NOMO-1 (cell line): ENCODE data around the gene SEZ6L2.
"Not testable (repeated sequence)": the region's sequence is repeated elsewhere in the genome, so short reads cannot be mapped to it uniquely, and the experiment has no call there.

Experiments
- DNase-seq, 2 experiments: peaks; one replicate each; lab custom pipeline; 2025; ENCODE audit not compliant: unreplicated experiment in 2 of 2; lab: John Stamatoyannopoulos, UW

Gene SEZ6L2

DNA sequence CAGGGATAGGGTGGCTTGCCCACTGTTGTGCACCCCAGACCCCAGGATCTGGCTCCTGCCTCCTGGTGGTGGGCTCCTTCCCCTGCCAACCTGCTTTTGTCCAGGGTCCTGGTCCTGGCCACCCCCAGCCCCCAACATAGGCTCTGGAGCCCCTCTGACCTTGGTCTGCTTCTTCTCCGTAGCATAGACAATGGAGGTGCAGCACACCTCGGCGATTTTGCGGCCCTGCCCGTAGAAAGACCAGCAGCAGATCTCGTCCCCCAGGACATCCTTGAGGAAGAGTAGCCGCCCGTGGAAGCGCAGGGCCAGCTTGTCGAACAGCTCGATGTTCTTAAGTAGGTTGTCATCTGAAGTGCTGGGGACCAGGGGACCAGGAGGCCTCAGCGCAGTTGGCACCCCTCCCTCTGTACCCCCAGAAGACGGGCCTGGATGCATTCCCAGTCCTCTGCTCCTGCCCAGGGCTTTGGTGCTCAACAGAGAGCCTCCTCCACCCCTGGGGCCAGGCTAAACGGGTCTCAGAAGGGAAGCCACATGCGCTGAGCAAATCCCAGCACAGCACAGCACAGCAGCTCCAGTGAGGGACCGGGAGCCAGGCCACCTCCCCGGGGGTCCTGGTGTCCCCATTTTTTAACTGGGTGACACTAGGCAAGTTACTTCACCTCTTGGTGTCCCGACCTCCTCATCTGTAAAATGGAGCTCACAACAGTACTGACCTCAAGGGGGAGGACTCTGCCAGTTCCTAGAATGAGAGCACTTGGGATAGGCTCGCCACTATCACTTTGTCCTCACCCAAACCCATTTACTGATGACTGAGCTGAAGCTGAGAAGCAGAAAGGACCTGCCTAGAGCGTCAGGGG, 11.7 kb upstream of the SEZ6L2 start:
- no peak for DNase-seq

- not testable (repeated sequence) for DNase-seq
Observed at GRCh38 chr16:29909851-29910250, 10.5 kb upstream of the SEZ6L2 start.

GRCh38 chr16:29909391-29909790, 10.0 kb upstream of the SEZ6L2 start:
- DNase-seq: peak; percentile 52 to 84

DNA sequence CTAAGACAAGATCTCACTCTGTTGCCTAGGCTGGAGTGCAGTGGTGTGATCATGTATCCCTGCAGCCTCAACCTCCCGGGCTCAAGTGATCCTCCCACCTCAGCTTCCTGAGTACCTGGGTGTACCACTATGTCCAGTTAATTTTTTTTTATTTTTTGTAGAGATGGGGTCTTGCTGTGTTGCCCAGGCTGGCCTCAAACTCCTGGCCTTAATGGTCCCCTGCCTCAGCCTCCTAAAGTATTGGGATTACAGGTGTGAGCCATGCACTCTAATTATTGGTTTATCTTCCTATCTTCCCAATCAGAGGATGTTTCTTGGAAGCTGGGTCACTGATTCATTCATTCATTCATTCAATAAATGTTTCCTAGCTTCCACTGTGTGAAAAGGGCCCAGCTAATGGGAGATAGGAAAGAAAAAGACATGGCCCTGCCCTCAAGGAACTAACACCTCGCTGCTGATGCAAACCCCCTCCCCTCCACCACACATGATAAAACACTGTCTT, 9.4 kb upstream of the SEZ6L2 start:
- DNase-seq: no peak

DNA sequence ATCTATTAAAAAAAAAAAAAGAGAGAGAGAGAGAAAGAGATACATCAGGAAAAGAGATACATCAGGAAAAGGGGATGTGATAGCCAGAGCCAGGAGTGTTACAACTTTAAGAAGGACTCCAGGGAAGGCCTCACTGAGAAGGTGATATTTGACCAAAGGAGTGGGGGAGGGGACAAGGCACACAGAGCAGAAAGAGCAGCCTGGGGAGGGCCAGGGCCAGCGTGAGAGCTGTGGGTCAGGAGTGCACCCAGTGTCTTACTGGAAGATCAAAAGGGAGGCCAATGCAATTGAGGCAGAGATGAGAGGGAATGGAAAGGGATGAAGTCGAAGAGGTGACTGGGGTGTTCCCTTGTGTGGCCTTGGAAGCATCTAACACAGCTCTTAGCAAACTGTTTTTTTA, 8.6 kb upstream of the SEZ6L2 start:
- no peak for DNase-seq

DNA sequence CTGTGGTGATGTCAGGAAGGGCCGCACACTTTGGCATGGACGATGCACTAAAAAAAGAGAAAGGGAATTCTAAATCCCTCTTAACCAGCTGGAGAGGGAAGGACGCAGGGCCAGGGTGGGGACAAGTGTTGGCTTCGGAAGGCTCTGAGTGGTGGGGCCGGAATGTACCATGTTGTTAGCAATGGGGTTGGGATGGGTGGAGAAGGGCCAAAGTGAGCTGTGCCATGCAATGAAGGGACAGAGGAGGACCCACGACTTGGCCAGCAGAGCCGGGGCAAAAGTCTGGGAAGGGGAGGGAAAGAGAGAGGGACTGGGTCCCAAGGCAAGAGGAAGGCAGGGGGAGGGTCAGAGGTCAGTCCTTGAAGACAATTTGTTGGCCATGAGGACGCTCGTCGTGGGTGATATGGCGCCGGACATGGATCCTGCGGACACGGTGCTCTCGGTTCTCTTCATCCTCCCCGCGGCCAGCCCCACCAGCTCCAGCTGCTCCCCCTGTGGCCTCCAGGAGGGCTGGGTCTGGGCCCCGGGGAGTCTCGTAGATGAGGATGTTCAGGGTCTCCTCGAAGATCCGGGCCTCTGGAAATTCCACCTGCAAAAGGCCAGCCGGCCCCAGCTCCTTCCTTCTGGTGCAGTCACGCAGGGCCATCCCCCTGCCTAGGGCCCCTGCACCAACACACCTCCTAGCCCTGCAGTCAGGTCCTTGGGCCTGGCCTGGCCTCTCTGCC, 7.3 kb upstream of the SEZ6L2 start:
- DNase-seq: no peak

DNA sequence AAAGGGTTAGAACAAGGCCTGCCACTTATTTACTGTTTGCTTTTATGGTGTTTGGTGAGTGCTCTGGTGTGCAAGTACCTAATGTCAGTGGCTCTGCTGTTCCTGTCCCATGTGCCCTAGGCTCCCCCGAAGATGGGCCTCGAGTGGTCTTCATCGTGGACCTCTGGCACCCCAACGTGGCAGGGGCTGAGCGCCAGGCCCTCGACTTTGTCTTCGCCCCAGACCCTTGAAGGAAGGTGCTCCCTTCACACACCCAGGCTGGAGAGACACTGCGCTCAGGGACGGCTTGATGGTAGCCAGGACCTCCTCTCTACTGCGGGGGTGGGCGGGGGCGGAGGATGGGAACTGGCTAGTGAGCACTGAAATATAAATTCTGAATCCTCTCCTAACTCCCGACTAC, 6.3 kb upstream of the SEZ6L2 start:
- no peak for DNase-seq

- DNase-seq: no peak
Observed at GRCh38 chr16:29904947-29905346, 5.6 kb upstream of the SEZ6L2 start.

DNA sequence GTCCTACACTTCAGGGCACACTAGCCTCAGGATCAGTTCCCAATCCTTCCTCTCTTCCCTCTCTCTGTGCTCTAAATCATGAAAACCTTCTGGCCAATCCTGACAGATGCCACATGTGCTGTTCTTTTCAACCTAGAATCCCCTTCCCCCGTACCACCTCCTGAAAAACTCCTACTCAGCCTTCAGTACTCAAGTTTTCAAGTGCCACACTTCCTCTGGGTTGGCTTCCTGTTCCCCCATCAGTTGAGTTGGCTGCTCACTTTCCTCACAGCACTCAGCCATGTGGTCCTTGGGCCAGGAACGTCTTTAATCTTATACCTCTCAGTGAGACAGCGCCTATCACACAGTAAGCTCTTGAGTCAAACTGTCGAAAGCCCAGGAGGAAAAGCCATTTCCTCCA, 4.2 kb upstream of the SEZ6L2 start:
- no peak for DNase-seq

GRCh38 chr16:29901607-29901945, 2.2 kb upstream of the SEZ6L2 start:
- no peak for DNase-seq

- DNase-seq: no peak
Observed at GRCh38 chr16:29900888-29901606, 1.7 kb upstream of the SEZ6L2 start.

DNA sequence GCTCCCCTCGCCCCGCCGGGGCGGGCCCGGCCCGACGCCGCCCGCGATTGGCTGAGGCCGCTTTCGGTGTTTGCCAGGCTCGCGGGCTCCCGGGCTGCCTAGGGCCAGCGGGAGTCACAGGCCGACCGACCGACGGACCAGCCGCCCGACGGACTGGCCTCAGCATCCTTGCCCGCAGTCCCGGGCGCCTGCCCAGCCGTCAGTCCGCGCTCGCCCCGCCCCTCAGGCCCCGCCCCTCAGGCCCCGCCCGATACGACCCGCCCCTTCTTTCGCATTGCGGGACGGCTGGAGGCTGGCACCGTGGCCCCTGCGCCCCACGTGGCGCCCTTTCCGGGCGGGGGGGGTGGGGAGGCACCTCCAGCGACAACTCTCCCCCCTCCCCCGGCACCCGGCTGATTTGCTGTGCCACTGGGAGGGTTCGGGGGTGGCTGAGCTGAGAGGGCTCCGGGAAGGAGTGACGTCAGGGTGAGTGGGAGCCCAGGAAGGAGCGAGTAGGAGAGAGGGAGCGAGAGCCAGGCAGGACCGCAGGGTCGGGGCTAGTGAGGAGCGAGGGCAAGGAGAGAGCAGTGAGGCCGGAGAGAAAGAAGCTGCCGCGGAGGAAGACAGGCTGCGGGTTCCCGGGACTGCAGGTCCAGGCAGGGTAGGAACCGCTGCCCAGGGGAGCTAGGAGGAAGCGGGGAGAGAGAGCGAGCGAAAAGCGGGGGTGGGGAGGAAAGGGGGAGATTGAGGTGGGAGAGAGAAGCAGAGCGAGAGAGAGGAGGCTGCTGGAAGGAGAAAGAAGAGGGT, 945 bp upstream of the SEZ6L2 start, which contains the start of gene ASPHD1:
Gene ASPHD1, plus strand, starts transcription at position 387 of the 786 bp plus-strand sequence. CDS start 484 bp downstream, outside the sequence.
- peak; percentile 28 to 76 for DNase-seq

DNA sequence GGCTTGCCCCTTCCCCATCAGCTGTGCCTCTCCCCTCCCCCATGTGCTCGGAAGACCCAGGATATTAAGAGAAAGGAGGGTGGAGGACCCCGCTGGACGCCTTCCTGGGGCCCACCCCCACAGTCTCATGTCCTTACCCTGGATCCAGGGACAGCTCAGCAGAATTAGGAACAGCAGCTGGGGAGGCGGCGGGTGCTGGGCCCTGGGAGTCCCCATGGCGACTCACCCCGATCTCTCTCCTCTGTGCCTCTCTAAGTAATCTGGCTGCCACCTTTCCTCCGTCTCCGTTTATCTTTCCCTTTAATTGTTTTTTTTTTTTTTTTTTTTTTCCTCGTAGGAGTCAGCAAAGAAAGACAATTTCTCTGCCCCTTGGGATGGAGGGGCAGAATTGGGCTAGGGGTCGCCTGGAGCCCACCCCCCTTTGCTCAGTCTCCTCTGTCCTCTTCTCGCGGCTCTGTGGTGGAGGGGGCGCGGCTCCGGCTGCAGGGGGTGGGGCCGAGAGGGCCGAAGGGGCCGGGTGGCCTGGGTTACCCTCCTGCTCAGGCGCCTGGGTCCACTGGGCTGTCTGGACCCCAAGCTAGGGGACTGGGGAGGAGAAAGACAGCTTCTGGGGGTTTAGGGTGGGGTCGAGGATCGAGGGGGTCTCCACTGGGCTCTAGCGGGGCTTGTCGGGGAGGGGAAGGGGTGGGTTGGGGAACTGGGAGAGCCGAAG, 390 bp downstream of the SEZ6L2 start:
- DNase-seq: no peak

DNA sequence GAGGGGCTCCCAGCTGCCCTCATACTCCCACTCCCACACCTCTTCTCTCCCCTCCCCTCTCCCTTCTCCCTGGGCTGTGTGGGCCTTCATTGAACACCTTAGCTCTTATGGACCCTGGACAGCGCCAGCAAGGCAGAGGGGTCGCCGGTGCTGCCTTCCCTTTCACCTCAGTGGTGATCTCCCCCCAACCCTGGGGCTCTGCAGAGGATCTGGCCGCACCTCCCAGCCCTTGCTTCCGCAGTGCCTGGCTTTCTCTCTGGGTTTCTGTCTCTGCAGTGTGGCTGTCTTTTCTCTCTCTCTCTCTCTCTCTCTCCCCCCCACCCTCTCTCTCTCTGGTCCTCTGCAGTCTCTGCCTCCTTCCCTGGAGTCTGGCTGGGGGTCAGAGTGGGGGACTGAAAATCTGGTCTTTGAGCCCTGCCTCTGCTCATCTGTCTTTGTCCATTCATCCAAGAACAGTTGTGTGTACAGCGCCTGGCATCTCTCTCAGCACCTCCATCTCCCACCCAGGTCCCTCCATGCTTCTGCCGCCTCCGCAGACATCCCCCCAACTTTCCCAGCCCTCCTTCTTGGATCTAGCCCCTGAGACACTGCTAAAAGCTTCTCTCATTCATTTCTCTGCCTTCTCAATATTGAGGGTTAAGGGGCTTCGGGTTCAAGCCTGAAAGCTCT, 1.1 kb downstream of the SEZ6L2 start:
- DNase-seq: no peak

DNA sequence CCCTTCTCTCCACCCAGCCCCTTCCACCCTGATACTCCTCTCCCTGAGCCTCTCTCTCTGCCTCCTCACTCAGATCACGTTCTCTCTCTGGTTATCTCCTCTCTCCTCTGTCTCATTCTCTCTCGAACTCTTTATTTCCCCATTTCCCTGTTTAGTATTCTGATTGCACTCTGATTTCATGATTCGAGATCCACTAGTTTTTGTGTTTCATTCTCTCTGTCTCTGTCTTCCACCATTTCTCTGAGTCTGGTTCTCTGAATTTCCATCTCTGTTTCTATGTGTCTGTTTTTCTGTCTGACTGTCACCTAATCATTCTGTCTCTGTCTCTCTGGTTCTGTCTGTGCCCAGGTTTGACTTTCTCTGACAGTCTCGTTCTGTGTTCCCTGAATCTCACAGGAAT, 2.0 kb downstream of the SEZ6L2 start:
- no peak for DNase-seq

DNA sequence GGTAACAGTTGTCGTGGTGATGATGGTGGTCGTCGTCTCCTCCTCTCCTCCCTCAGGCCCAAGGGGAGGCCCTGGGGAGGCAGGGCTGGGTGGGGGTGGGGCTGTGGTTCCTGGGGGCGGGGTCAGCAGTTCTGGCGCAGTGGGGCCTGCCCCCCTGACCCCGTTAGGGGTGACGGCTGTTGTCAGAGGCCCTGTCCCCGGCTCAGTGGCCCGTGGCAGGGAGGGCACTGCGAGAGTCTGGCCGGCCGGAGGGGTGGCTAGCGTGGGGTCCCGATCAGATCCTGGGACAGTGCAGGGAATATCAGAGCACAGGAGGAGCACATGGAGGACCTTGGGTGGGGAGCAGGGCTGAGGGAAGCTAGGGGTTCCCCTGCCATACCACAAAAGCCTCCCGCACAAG, 2.5 kb downstream of the SEZ6L2 start:
- no peak for DNase-seq

- no peak for DNase-seq
Observed at GRCh38 chr16:29894352-29894751, 5.0 kb downstream of the SEZ6L2 start.

GRCh38 chr16:29893553-29893952, 5.8 kb downstream of the SEZ6L2 start:
- no peak for DNase-seq

- no peak for DNase-seq
Observed at GRCh38 chr16:29892458-29892813, 6.9 kb downstream of the SEZ6L2 start.
